ENCODE data around the gene CYGB.

CYGB gene

GRCh38 chr17:76574166-76574565 is 36.7 kb upstream of the CYGB start:
- DNase-seq (ENCODE audit: low read depth): no peak
- TF ChIP-seq, protein P1, sequence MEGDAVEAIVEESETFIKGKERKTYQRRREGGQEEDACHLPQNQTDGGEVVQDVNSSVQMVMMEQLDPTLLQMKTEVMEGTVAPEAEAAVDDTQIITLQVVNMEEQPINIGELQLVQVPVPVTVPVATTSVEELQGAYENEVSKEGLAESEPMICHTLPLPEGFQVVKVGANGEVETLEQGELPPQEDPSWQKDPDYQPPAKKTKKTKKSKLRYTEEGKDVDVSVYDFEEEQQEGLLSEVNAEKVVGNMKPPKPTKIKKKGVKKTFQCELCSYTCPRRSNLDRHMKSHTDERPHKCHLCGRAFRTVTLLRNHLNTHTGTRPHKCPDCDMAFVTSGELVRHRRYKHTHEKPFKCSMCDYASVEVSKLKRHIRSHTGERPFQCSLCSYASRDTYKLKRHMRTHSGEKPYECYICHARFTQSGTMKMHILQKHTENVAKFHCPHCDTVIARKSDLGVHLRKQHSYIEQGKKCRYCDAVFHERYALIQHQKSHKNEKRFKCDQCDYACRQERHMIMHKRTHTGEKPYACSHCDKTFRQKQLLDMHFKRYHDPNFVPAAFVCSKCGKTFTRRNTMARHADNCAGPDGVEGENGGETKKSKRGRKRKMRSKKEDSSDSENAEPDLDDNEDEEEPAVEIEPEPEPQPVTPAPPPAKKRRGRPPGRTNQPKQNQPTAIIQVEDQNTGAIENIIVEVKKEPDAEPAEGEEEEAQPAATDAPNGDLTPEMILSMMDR (IDR thresholded peaks at IDR 0.05; ENCODE audit: control insufficient read depth, insufficient read depth, low read depth, low read length, missing control alignments): no peak
- H3K4me3 ChIP-seq (ENCODE audit: control insufficient read depth, low read depth, low read length): no peak overlapping the region

GRCh38 chr17:76573096-76573495 is 35.6 kb upstream of the CYGB start:
- TF ChIP-seq, protein P1 (IDR thresholded peaks at IDR 0.05; ENCODE audit: control insufficient read depth, insufficient read depth, low read depth, low read length, missing control alignments): no peak
- no peak overlapping the region for H3K4me3 ChIP-seq (ENCODE audit: control insufficient read depth, low read depth, low read length)
- DNase-seq (ENCODE audit: low read depth): no peak

- DNase-seq (ENCODE audit: low read depth): no peak
- no peak overlapping the region for H3K4me3 ChIP-seq (ENCODE audit: control insufficient read depth, low read depth, low read length)
- TF ChIP-seq, protein P1 (IDR thresholded peaks at IDR 0.05; ENCODE audit: control insufficient read depth, insufficient read depth, low read depth, low read length, missing control alignments): no peak
Observed at GRCh38 chr17:76572201-76572910, 34.8 kb upstream of the CYGB start.

DNA sequence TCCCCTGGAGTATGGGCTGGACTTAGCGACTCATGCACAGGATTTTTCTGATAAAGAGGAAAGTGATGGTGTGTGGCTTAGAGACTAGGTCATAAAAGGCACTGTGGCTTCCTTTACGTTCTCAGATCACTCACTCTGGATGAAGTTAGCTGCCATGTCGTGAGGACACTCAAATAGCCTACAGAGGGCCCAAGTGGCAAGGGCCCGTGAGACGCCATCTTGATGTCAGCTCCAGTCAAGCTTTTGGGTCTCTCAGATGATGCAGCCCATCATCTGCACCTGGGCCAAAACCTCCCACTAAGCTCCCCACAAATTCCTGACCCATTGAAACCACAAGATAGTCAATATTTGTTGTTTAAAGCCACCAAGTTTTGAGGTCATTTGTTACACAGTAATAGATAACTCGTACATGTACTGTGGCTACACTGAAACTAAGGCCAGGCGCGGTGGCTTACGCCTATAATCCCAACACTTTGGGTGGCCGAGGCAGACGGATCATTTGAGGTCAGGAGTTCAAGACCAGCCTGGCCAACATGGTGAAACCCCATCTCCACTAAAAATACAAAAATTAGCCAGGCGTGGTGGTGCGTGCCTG is 33.5 kb upstream of the CYGB start:
- DNase-seq (ENCODE audit: low read depth): no peak
- TF ChIP-seq, protein P1 (IDR thresholded peaks at IDR 0.05; ENCODE audit: control insufficient read depth, insufficient read depth, low read depth, low read length, missing control alignments): no peak
- no peak overlapping the region for H3K4me3 ChIP-seq (ENCODE audit: control insufficient read depth, low read depth, low read length)

GRCh38 chr17:76570457-76570856 is 32.9 kb upstream of the CYGB start:
- TF ChIP-seq, protein P1 (IDR thresholded peaks at IDR 0.05; ENCODE audit: control insufficient read depth, insufficient read depth, low read depth, low read length, missing control alignments): no peak
- no peak overlapping the region for H3K4me3 ChIP-seq (ENCODE audit: control insufficient read depth, low read depth, low read length)
- no peak for DNase-seq (ENCODE audit: low read depth)

- TF ChIP-seq, protein P1 (IDR thresholded peaks at IDR 0.05; ENCODE audit: control insufficient read depth, insufficient read depth, low read depth, low read length, missing control alignments): no peak
- DNase-seq (ENCODE audit: low read depth): no peak
- no peak overlapping the region for H3K4me3 ChIP-seq (ENCODE audit: control insufficient read depth, low read depth, low read length)
Observed at GRCh38 chr17:76569607-76570279, 32.2 kb upstream of the CYGB start.
